GM23338 (cell line): Measurements from ENCODE around the gene PCDHGB3. TPM values are rescaled to one million over a fixed set of nuclear protein-coding genes. Genes with fewer than 3 reads are reported as not detected.

Source experiments
- ATAC-seq: fragments of 200-7000 bp; cut with Tn5 transposase; 3 replicates; pipeline ENCODE4 v1.9.1; 2020
- DNase-seq: peaks from one replicate; pipeline ENCODE4 v3.0.0-alpha.2; 2015; ENCODE audit warnings: low spot score
- H2AFZ ChIP-seq: fragments of 200-600 bp; sonication (generic); 2 replicates; pipeline ENCODE4 v1.8.0; 2016; ENCODE audit warnings: antibody characterized with exemption, mild to moderate bottlenecking, moderate library complexity
- H3F3A ChIP-seq: fragments of 200-600 bp; sonication (generic); replicated peaks from 2 replicates; pipeline ENCODE4 v1.8.0; 2017; ENCODE audit warnings: antibody characterized with exemption, mixed run types, low read depth
- H3K27ac ChIP-seq: fragments of 200-600 bp; sonication (generic); 2 replicates; pipeline ENCODE4 v1.6.1; 2016; ENCODE audit warnings: low read depth
- H3K27me3 ChIP-seq: fragments of 200-600 bp; sonication (generic); 2 replicates; pipeline ENCODE4 v1.8.0; 2016; ENCODE audit warnings: mild to moderate bottlenecking, mixed run types, moderate library complexity; ENCODE audit not compliant: insufficient read depth
- H3K36me3 ChIP-seq: fragments of 200-600 bp; sonication (generic); 2 replicates; pipeline ENCODE4 v1.8.0; 2016; ENCODE audit warnings: mild to moderate bottlenecking; ENCODE audit not compliant: insufficient read depth
- H3K4me1 ChIP-seq: fragments of 200-600 bp; sonication (generic); 2 replicates; pipeline ENCODE4 v1.8.0; 2016; ENCODE audit warnings: mild to moderate bottlenecking, moderate library complexity; ENCODE audit not compliant: insufficient read depth
- H3K4me2 ChIP-seq: fragments of 200-600 bp; sonication (generic); 2 replicates; pipeline ENCODE4 v1.7.1; 2017; ENCODE audit warnings: mixed run types
- H3K4me3 ChIP-seq: fragments of 200-600 bp; sonication (generic); 2 replicates; pipeline ENCODE4 v1.6.1; 2016; ENCODE audit warnings: mixed run types
- H3K79me2 ChIP-seq: fragments of 200-600 bp; sonication (generic); replicated peaks from 2 replicates; pipeline ENCODE4 v1.8.0; 2017; ENCODE audit warnings: mild to moderate bottlenecking; ENCODE audit not compliant: insufficient read depth
- H3K9me2 ChIP-seq: fragments of 200-600 bp; sonication (generic); 2 replicates; pipeline ENCODE4 v1.8.0; 2017; ENCODE audit not compliant: insufficient read depth
- H4K20me1 ChIP-seq: fragments of 200-600 bp; sonication (generic); replicated peaks from 2 replicates; pipeline ENCODE4 v1.8.0; 2017; ENCODE audit warnings: mild to moderate bottlenecking; ENCODE audit not compliant: insufficient read depth
- H3K27ac Mint-ChIP-seq: 2 replicates; pipeline ENCODE4 v1.8.0; 2020; ENCODE audit warnings: inconsistent platforms, mild to moderate bottlenecking, moderate library complexity, mixed read lengths
- H3K27me3 Mint-ChIP-seq: 3 replicates; pipeline ENCODE4 v1.8.0; 2022; ENCODE audit warnings: low read depth, mild to moderate bottlenecking, moderate library complexity, mixed read lengths, inconsistent platforms; ENCODE audit not compliant: insufficient read depth, poor library complexity
- H3K36me3 Mint-ChIP-seq: 3 replicates; pipeline ENCODE4 v1.8.0; 2021; ENCODE audit warnings: low read depth, mild to moderate bottlenecking, inconsistent platforms, moderate library complexity, mixed read lengths
- H3K4me1 Mint-ChIP-seq: 3 replicates; pipeline ENCODE4 v1.8.0; 2020; ENCODE audit warnings: mild to moderate bottlenecking, inconsistent platforms, mixed read lengths
- H3K4me3 Mint-ChIP-seq: 3 replicates; pipeline ENCODE4 v1.8.0; 2021; ENCODE audit warnings: moderate library complexity, mild to moderate bottlenecking, inconsistent platforms, mixed read lengths
- H3K9me3 Mint-ChIP-seq: 3 replicates; pipeline ENCODE4 v1.8.0; 2020; ENCODE audit warnings: moderate library complexity, mild to moderate bottlenecking, inconsistent platforms, mixed read lengths
- EZH2phosphoT487 ChIP-seq: fragments of 200-600 bp; sonication (generic); IDR thresholded peaks from one replicate; pipeline ENCODE4 v1.8.1; 2018; ENCODE audit warnings: antibody characterized with exemption; ENCODE audit not compliant: unreplicated experiment
- JUNB ChIP-seq: IDR thresholded peaks from one replicate; pipeline ENCODE4 v1.6.1; 2016; ENCODE audit warnings: antibody characterized with exemption; ENCODE audit not compliant: unreplicated experiment
- long read RNA-seq: library from polyadenylated mRNA; unstranded; transcript quantifications from one replicate; pipeline ENCODE4 v2.0.0, GENCODE V29; 2020; ENCODE audit not compliant: unreplicated experiment
- polyA plus RNA-seq: library from polyadenylated mRNA; unstranded; fragments of >200 nt; fragmentation: Nextera tagmentation; extraction: Ambion mirVana; gene quantifications from 2 replicates; pipeline ENCODE4 v1.2.1, GENCODE V29; 2016
- total RNA-seq: library from RNA; depleted of rRNA; stranded (reverse); fragments of >200 nt; shearing (Covaris generic); gene quantifications from 2 replicates; pipeline ENCODE4 v1.2.3, GENCODE V29; 2014; rRNA removed
- TF ChIP-seq, protein P1 (sequence below): fragments of 250-450 bp; sonication (Bioruptor Pico); IDR thresholded peaks from 2 replicates; pipeline ENCODE4 v1.5.0; 2020; ENCODE audit warnings: mild to moderate bottlenecking, moderate library complexity
- TF ChIP-seq, protein P2 (sequence below), 2 experiments: fragments of 200-600 bp in 1 of 2; sonication (generic) in 1 of 2; conservative IDR thresholded peaks; 2 replicates each; pipeline versions ENCODE4 v1.5.1 to v1.6.1; 2016 to 2017; ENCODE audit warnings: antibody characterized with exemption in 2 of 2, low read depth in 2 of 2, mild to moderate bottlenecking in 2 of 2, moderate library complexity in 1 of 2

The PCDHGB3 gene
- total RNA-seq (4.8 and 5.8 TPM in 2 replicates), polyA plus RNA-seq (0.24 and 0.26 TPM in 2 replicates)
- long read RNA-seq = 0 reads

DNA sequence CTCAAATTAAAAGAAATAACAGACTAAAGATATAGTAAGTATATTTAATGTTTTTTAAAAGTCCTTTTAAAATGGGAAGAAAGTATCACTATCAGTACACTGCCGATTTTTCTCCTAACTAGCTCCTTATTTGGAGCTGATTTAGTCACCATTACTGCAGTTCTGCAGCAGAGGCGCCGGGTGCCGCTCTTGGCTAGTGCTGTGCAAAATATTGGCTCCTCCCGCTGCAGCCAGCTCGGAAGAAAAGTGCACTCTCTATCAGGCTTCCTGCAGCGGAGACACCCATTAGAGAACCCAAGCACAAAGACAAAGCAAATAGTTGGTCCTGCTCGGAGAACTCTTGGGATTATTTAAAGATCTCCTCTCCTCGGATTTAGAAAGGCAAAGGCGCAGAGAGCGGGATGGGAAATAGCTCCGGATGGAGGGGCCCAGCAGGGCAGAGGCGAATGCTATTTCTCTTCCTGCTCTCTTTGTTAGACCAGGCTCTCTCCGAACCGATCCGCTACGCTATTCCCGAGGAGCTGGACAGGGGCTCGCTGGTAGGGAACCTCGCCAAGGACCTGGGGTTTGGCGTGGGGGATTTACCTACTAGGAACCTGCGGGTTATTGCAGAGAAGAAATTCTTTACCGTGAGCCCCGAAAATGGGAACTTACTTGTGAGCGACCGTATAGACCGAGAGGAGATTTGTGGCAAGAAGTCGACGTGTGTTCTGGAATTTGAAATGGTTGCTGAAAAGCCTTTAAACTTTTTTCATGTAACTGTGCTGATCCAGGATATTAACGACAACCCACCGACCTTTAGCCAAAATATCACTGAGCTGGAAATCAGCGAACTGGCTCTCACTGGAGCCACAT lies at the start of gene PCDHGB3:
Gene PCDHGB3, plus strand, starts transcription at position 249 of the 855 bp plus-strand sequence. Its CDS starts 153 bp downstream, at position 402.
- Histone ChIP-seq H3K27ac (no peak within 1 kb of the TSS), H3K36me3 (peaks cover under 1% of the 10 kb centered on the region; the same call in 1 of the 2 replicates), H4K20me1 (no peaks in the 10 kb centered on the region), H3K4me2 (no peak within 1 kb of the TSS), H3K9me2 (no peaks in the 10 kb centered on the region), H2AFZ (no peak within 1 kb of the TSS), H3K4me1 (no peaks in the 10 kb centered on the region), H3F3A (no peaks in the 10 kb centered on the region), H3K79me2 (no peaks in the 10 kb centered on the region), H3K4me3 (no peak within 1 kb of the TSS), H3K27me3 (no peaks in the 10 kb centered on the region)
- ATAC-seq = peak; percentile 52
- Mint-ChIP-seq H3K36me3 (peaks cover 55% of the 10 kb centered on the region), H3K27me3 (peaks cover 9% of the 10 kb centered on the region), H3K4me3 (no peak within 1 kb of the TSS), H3K27ac (no peak within 1 kb of the TSS), H3K9me3 (peaks cover 66% of the 10 kb centered on the region), H3K4me1 (peaks cover 2% of the 10 kb centered on the region; the same call in 1 of the 3 replicates)
- peak; percentile 77 for DNase-seq
- TF ChIP-seq, protein P1, sequence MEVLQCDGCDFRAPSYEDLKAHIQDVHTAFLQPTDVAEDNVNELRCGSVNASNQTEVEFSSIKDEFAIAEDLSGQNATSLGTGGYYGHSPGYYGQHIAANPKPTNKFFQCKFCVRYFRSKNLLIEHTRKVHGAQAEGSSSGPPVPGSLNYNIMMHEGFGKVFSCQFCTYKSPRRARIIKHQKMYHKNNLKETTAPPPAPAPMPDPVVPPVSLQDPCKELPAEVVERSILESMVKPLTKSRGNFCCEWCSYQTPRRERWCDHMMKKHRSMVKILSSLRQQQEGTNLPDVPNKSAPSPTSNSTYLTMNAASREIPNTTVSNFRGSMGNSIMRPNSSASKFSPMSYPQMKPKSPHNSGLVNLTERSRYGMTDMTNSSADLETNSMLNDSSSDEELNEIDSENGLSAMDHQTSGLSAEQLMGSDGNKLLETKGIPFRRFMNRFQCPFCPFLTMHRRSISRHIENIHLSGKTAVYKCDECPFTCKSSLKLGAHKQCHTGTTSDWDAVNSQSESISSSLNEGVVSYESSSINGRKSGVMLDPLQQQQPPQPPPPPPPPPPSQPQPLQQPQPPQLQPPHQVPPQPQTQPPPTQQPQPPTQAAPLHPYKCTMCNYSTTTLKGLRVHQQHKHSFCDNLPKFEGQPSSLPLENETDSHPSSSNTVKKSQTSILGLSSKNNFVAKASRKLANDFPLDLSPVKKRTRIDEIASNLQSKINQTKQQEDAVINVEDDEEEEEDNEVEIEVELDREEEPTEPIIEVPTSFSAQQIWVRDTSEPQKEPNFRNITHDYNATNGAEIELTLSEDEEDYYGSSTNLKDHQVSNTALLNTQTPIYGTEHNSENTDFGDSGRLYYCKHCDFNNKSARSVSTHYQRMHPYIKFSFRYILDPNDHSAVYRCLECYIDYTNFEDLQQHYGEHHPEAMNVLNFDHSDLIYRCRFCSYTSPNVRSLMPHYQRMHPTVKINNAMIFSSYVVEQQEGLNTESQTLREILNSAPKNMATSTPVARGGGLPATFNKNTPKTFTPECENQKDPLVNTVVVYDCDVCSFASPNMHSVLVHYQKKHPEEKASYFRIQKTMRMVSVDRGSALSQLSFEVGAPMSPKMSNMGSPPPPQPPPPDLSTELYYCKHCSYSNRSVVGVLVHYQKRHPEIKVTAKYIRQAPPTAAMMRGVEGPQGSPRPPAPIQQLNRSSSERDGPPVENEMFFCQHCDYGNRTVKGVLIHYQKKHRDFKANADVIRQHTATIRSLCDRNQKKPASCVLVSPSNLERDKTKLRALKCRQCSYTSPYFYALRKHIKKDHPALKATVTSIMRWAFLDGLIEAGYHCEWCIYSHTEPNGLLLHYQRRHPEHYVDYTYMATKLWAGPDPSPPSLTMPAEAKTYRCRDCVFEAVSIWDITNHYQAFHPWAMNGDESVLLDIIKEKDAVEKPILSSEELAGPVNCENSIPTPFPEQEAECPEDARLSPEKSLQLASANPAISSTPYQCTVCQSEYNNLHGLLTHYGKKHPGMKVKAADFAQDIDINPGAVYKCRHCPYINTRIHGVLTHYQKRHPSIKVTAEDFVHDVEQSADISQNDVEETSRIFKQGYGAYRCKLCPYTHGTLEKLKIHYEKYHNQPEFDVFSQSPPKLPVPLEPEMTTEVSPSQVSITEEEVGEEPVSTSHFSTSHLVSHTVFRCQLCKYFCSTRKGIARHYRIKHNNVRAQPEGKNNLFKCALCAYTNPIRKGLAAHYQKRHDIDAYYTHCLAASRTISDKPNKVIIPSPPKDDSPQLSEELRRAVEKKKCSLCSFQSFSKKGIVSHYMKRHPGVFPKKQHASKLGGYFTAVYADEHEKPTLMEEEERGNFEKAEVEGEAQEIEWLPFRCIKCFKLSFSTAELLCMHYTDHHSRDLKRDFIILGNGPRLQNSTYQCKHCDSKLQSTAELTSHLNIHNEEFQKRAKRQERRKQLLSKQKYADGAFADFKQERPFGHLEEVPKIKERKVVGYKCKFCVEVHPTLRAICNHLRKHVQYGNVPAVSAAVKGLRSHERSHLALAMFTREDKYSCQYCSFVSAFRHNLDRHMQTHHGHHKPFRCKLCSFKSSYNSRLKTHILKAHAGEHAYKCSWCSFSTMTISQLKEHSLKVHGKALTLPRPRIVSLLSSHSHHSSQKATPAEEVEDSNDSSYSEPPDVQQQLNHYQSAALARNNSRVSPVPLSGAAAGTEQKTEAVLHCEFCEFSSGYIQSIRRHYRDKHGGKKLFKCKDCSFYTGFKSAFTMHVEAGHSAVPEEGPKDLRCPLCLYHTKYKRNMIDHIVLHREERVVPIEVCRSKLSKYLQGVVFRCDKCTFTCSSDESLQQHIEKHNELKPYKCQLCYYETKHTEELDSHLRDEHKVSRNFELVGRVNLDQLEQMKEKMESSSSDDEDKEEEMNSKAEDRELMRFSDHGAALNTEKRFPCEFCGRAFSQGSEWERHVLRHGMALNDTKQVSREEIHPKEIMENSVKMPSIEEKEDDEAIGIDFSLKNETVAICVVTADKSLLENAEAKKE (CRISPR knock-in tag) = no peak
- TF ChIP-seq EZH2phosphoT487 = no peak
- TF ChIP-seq JUNB = no peak
- TF ChIP-seq, protein P2, sequence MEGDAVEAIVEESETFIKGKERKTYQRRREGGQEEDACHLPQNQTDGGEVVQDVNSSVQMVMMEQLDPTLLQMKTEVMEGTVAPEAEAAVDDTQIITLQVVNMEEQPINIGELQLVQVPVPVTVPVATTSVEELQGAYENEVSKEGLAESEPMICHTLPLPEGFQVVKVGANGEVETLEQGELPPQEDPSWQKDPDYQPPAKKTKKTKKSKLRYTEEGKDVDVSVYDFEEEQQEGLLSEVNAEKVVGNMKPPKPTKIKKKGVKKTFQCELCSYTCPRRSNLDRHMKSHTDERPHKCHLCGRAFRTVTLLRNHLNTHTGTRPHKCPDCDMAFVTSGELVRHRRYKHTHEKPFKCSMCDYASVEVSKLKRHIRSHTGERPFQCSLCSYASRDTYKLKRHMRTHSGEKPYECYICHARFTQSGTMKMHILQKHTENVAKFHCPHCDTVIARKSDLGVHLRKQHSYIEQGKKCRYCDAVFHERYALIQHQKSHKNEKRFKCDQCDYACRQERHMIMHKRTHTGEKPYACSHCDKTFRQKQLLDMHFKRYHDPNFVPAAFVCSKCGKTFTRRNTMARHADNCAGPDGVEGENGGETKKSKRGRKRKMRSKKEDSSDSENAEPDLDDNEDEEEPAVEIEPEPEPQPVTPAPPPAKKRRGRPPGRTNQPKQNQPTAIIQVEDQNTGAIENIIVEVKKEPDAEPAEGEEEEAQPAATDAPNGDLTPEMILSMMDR (conservative IDR thresholded peaks at IDR 0.05; ENCODE audit: low read depth in 2 of 2) = peak; percentile 55 to 62
